ENCODE results near the gene STS.

- no peak for TF ChIP-seq POLR2A (IDR thresholded peaks at IDR 0.05; ENCODE audit: extremely low read depth, insufficient read length)
- TF ChIP-seq CTCF (IDR thresholded peaks at IDR 0.05; ENCODE audit: low read depth, low read length), result no peak
- TF ChIP-seq, protein P1, sequence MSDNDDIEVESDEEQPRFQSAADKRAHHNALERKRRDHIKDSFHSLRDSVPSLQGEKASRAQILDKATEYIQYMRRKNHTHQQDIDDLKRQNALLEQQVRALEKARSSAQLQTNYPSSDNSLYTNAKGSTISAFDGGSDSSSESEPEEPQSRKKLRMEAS (IDR thresholded peaks at IDR 0.05; ENCODE audit: low read depth, low read length), result no peak
- TF ChIP-seq MYC (IDR thresholded peaks at IDR 0.05; ENCODE audit: low read depth, low read length), result no peak
Observed at GRCh38 chrX:7154041-7154597, 6.6 kb downstream of the STS start.

Measured in NB4 (cell line).